NOMO-1 treated with DMSO at 0.1 percent for 48 hours (cell line): ENCODE data around the gene KCNA10.

Source experiments
- DNase-seq: peaks from one replicate; lab custom pipeline; 2025; ENCODE audit not compliant: unreplicated experiment; lab: John Stamatoyannopoulos, UW

Gene KCNA10

DNA sequence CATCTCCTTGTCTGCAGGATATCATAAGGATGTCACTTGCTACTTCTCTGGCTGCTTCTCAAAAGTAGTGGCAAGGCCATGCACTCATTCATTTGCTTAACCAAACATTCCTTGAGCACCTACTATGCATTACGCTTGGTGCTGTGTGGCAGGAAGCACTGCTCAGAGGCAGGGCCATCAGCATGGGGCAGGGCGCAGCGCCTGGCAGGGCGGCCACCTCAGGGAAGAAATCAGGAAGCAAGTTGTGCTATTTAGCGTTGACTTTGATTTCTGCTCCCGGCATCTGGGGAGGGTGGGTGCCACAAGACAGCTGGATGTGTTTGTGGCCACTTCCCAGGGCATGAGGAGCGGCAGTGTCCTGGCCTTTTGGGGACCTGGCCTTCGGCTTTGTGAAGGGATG is 40.1 kb downstream of the KCNA10 start:
- DNase-seq = no peak

DNA sequence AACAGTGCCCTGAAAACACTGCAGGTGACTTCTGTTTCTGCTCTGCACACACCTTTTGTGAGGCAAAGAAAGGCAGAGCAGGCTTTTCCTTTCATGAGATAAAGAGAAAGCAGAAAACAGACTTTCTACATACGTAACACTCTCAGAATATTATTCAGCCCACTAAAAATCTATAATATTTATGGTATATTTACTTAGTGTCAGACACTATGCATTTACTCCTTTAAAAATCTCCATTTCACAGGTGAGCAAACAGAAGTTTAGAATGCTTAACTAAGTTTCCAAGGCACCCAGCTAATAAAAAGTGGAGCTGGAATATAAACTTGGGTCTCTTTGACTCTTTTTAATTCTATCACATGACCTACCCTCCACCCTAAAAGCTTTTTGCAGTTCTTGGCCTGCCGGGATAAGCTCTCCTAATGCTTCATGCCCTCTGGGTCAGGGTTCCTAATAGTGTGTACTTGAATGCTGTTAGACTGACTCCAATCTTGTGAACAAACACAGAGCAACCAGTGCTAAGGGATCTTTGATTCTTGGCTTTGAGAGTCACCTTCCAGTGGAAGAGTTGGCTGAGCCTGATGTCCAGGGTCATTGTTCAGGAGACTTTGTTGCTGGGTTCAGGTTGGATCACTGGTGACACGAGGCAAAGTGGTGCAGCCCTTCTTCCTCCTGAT is 40.9 kb downstream of the KCNA10 start:
- no peak for DNase-seq

DNA sequence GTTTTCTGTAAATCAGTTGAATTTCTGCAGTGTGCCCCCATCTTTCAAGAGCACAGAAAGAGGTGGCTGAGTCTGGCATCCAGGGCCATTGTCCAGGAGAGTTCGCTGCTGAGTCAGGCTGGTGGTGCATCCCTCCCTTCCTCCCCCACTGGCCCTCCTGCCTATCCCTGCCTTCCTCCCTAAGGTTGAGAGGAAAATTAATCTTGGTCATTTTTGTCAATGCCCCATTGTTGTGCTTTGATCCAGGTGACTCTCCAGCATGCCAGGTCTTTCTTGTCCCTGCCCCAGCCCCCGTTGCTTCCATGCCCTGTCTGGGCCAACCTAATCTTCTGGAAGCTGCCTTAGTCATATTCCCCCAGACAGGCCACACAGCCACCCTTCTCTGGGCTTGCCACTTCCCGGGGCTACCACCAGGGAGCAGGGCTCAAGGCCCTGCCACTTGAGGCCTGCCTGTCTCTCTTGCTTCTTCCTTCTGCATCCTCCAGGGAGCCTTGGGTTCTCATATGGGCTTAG is 41.5 kb downstream of the KCNA10 start:
- no peak for DNase-seq

DNA sequence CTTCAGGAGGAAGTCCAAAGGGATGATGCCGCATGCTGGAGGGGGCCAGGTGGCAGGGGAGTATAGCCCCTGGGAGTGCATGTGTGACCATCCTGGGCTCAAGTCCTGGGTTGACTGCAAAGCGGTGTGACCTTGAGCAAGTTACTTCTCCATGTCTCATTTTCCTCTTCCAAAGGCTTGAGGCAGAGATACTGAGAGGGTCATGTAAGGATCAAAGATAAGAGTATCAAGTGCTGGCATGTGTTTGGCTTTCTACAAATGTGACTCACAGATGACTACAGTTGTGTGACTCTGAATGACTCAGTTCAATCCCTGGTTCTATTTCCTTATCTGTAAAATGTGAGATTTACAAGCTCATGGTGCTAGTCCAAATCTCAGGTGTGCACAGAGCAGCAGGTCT is 41.9 kb downstream of the KCNA10 start:
- DNase-seq = no peak

DNA sequence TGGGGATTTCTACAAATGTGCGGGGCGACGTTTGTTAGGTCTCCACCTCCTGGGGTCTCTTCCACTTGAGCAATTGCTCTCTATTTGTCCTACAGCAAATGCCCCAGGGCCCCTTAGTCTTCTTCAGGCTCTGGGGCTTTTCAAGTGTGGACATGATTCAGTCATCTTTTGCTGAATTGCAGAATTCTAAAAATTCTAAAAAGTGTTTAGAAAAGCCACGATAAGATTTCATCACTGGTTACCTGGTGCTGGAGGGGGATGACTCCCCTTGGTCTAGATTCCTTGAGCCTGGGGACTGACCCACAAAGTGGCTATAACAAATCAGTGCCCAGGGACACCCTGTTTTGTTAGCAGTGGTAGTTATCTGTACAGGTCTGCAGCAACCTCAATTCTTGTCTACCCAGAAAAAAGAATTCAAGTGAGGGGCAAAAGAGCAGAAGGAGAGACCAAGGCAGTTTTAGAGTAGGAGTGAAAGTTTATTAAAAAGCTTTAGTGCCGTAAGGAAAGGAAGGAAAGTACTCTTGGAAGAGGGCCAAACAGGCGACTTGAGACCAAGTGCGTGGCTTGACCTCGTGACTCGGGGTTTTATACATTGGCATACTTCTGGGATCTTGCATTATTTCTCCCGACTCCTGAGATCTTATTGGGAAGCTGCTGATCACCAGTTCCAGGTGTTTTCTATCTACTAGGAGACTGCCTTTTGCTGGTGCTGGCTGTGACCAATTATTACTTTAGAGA is 42.8 kb downstream of the KCNA10 start:
- no peak for DNase-seq

DNA sequence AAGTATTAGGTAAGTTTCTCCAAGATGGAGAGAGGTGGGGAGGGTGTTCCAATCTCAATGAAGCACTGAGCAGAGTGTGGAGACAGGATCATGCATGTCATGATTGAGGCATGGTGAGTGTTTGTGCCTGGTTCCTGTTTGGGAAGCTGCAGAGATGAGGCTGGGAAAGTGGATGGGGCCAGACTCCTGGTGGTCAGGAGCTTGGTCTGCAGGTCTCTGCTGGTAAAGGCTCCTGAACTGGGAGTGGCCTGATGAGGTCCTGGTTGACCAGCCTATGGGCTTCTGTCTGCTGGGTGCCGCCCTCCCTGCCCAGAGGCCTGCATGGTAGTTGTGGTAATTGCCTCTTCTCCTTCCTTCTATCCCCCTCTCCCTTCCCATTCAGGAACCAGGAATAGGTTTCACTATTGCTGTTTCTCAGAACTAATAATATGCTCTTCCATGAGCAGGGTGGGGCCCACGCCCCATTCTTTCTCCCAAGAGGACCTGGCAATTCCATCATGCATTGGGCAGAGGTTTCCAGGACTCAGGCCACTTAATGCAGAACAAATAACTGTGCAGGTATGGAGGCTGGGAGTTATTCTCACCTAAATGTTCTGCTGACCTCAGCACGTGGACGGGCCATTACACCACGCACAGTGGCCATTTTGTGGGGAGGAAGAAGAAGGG is 43.5 kb downstream of the KCNA10 start:
- no peak for DNase-seq

DNA sequence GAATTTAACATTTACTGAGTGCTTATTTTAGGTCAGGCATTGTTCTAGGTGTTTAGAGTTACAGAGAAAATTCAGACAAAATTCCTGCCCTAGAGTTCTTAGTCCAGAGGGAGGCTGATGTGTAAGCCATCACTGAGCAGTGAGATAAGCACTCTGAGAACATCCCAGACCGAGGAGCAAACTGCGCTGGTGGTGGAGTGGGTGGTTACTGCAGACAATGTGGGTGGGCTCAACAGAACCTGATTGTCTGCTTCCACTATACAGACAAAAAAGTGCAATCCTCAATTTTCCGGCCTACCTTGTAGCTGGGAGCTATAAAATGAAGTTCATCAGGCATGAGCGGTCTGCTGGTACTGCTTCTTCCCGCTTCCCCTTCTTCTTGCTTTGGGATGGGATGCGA is 44.5 kb downstream of the KCNA10 start:
- DNase-seq = no peak

DNA sequence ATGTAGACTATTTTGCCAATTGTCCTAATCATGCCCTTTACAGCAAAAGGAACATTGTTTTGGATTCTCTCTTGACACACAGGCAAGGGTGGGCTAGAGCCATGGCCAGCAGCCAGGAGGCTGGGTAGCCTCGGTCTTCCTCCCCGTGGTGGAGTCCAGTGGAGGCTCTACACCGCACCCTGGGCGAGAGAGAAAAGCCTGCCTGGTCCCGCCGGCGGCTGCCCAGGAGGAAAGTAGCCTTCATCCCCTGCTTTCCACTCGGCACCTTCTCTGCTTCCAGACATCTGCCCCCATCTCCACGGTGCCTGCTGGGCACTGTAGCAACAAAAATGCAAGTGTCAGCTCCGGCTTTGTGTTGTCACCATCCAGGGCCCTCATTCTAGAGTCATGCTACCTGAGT is 46.4 kb downstream of the KCNA10 start:
- no peak for DNase-seq

DNA sequence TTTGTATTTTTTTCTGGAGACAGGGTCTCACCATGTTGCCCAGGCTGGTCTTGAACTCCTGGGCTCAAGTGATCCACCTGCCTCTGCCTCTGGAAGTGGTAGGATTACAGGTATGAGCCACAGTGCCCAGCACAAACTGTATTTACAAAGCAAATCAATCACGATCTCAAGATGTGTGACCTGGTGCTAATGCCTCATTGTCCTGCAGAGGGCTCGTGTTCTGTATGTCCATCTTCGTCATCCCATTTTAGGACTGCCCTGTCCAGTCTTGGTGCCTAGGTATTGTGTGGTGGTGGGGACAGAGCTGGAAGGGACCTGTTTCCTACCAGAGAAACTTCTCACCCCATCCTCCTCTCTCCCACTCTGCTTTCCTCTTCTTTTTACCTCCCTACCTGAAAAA is 47.8 kb downstream of the KCNA10 start:
- no peak for DNase-seq
